Right renal cortex interstitium (tissue), 3 donors: ENCODE measurements around the gene NEURL1B. TPM values are rescaled to one million over a fixed set of nuclear protein-coding genes. Genes with fewer than 3 reads are reported as not detected.
A peak's percentile ranks its signal among the peaks of the same experiment; 100 is the strongest.
"Not testable (repeated sequence)": the region's sequence is repeated elsewhere in the genome, so short reads cannot be mapped to it uniquely, and the experiment has no call there.

ENCODE experiments used
- DNase-seq, 3 donors: peaks; one replicate each; pipeline ENCODE4 v3.0.0-alpha.2; 2013; ENCODE audit warnings: low read depth in 3 of 3, low spot score in 2 of 3
- polyA plus RNA-seq, 3 donors: library from polyadenylated mRNA; unstranded; fragments of 120-200 nt; gene quantifications; one replicate each; pipeline ENCODE4 v1.2.1, GENCODE V29; 2013; ENCODE audit not compliant: insufficient read length in 3 of 3

NEURL1B gene
- polyA plus RNA-seq, 3 donors = 12.4 to 16.3 (median 14.4) TPM

GRCh38 chr5:172647352-172648012 lies 6.4 kb downstream of the NEURL1B start:
- no peak for DNase-seq

GRCh38 chr5:172648013-172648381 lies 6.9 kb downstream of the NEURL1B start:
- no peak for DNase-seq

GRCh38 chr5:172648755-172649154 lies 7.7 kb downstream of the NEURL1B start:
- DNase-seq = no peak

GRCh38 chr5:172656496-172656895 lies 15.4 kb downstream of the NEURL1B start:
- DNase-seq = not testable (repeated sequence)

GRCh38 chr5:172657524-172658233 lies 16.6 kb downstream of the NEURL1B start:
- not testable (repeated sequence) for DNase-seq

- no peak for DNase-seq
These were observed 17.3 kb downstream of the NEURL1B start for GRCh38 chr5:172658391-172658790.

- DNase-seq = no peak
These were observed 18.0 kb downstream of the NEURL1B start for GRCh38 chr5:172658961-172659501.

- no peak for DNase-seq
These were observed 18.5 kb downstream of the NEURL1B start for GRCh38 chr5:172659570-172659908.

GRCh38 chr5:172659909-172660628 lies 19.0 kb downstream of the NEURL1B start:
- peak in 1 of 3 donors; percentile 52 for DNase-seq

- DNase-seq = no peak
These were observed 19.9 kb downstream of the NEURL1B start for GRCh38 chr5:172660974-172661373.

GRCh38 chr5:172661526-172661925 lies 20.5 kb downstream of the NEURL1B start:
- no peak for DNase-seq

GRCh38 chr5:172662596-172662995 lies 21.5 kb downstream of the NEURL1B start:
- DNase-seq = no peak

GRCh38 chr5:172664018-172664417 lies 23.0 kb downstream of the NEURL1B start:
- no peak for DNase-seq

- DNase-seq = no peak
These were observed 23.8 kb downstream of the NEURL1B start for GRCh38 chr5:172664681-172665541.

GRCh38 chr5:172666251-172666650 lies 25.2 kb downstream of the NEURL1B start:
- no peak for DNase-seq

- no peak for DNase-seq
These were observed 26.9 kb downstream of the NEURL1B start for GRCh38 chr5:172667786-172668593.

- DNase-seq = no peak
These were observed 27.6 kb downstream of the NEURL1B start for GRCh38 chr5:172668594-172669071.

- no peak for DNase-seq
These were observed 28.4 kb downstream of the NEURL1B start for GRCh38 chr5:172669386-172670004.

- DNase-seq = no peak
These were observed 28.9 kb downstream of the NEURL1B start for GRCh38 chr5:172670005-172670402.
